WI38 (cell line): ENCODE results near the gene CAPN5.

Experiments used
- H3K4me3 ChIP-seq: 2 replicates; pipeline ENCODE4 v1.5.1; 2011; ENCODE audit warnings: low read depth, mild to moderate bottlenecking, control low read depth, low read length
- TF ChIP-seq, protein P1 (sequence below): IDR thresholded peaks from 2 replicates; pipeline ENCODE4 v1.5.1; 2012; ENCODE audit warnings: low read depth, mild to moderate bottlenecking, control low read depth, low read length

Gene CAPN5

DNA sequence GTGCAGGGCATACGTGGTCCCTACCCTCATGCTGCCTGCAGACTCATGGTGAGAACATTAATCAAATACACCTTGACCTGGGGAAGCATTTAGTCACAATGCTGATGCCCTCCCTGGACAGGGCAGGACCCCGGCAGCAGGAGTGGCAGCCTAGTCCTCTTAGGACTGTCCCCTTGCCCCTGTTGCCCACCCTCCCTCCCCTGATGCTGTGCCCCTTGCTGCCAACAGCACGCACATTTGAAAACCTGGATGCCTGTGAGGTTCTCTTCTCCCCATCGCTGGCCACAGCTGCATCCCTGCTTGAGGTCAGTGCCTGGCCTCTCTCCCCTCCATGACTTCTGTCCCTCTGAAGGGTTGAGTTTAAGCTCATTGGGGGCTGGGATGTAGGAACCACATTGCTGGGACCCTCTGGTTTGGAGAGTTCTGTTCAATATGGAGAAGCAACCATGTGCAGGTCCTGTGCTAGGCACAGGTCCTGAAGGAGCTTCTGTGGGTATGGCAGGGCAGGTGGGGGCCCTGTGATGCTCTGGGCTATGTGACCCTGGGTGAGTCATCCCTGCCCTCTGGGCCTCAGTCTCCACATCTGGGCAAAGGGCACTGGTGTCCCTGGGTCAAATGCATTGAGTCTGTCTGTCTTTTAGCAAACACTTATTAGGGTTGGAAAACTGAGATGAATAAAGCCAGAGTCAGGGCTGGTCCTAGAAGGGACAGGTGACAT is 92.6 kb downstream of the CAPN5 start:
- TF ChIP-seq, protein P1, sequence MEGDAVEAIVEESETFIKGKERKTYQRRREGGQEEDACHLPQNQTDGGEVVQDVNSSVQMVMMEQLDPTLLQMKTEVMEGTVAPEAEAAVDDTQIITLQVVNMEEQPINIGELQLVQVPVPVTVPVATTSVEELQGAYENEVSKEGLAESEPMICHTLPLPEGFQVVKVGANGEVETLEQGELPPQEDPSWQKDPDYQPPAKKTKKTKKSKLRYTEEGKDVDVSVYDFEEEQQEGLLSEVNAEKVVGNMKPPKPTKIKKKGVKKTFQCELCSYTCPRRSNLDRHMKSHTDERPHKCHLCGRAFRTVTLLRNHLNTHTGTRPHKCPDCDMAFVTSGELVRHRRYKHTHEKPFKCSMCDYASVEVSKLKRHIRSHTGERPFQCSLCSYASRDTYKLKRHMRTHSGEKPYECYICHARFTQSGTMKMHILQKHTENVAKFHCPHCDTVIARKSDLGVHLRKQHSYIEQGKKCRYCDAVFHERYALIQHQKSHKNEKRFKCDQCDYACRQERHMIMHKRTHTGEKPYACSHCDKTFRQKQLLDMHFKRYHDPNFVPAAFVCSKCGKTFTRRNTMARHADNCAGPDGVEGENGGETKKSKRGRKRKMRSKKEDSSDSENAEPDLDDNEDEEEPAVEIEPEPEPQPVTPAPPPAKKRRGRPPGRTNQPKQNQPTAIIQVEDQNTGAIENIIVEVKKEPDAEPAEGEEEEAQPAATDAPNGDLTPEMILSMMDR: no peak
- no peak overlapping the region for H3K4me3 ChIP-seq

GRCh38 chr11:77159937-77160495 is 93.2 kb downstream of the CAPN5 start:
- TF ChIP-seq, protein P1: no peak

DNA sequence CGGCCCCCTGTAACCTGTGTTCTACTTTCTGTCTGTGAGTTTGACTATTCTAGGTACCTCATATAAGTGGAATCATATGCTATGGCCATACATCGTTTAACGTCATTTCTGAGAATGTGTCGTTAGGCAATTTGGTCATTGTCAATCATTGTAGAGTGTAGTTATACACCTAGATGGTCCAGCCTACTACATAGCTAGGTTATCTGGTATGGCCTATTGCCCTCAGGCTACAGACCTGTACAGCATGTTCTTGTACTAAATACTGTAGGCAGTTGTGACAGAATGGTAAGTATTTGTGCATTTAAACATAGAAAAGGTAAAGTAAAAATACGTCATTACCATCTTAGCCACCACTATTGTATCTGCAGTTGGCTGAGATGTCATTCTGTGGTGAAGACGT is 96.5 kb downstream of the CAPN5 start:
- TF ChIP-seq, protein P1: no peak
- H3K4me3 ChIP-seq: no peak overlapping the region

More at GRCh38 chr11:77159937-77160495, 93.2 kb downstream of the CAPN5 start:
- no peak overlapping the region for H3K4me3 ChIP-seq

GRCh38 chr11:77165066-77165465 is 98.3 kb downstream of the CAPN5 start:
- TF ChIP-seq, protein P1: no peak
- no peak overlapping the region for H3K4me3 ChIP-seq

GRCh38 chr11:77166021-77166420 is 99.2 kb downstream of the CAPN5 start:
- TF ChIP-seq, protein P1: no peak
- H3K4me3 ChIP-seq: no peak overlapping the region

GRCh38 chr11:77167111-77167626 is 100.4 kb downstream of the CAPN5 start:
- no peak overlapping the region for H3K4me3 ChIP-seq
- TF ChIP-seq, protein P1: no peak

DNA sequence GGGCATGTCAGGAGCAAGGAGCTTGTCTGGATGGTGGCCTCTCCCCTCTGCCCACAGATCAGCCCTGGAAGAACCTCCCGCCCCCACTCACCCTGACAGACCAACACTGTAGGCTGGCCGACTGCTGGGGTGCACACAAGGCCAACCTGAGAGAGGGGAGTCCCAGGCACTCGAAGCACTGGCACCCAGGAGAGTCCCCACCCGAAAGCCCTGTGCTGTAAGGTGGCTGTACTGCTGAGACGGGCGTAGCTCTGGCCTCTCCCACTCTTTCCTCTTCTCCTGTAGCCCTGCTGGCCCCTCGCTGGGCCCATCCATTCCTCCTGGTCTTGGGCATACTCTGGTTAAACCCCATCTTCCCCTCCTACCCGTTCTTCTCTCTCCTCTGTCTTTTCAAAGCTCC is 101.0 kb downstream of the CAPN5 start:
- TF ChIP-seq, protein P1: no peak

More for the DNA sequence above, 101.0 kb downstream of the CAPN5 start:
- H3K4me3 ChIP-seq: no peak overlapping the region
